ENCODE data around the gene COLEC12.

The COLEC12 gene

DNA sequence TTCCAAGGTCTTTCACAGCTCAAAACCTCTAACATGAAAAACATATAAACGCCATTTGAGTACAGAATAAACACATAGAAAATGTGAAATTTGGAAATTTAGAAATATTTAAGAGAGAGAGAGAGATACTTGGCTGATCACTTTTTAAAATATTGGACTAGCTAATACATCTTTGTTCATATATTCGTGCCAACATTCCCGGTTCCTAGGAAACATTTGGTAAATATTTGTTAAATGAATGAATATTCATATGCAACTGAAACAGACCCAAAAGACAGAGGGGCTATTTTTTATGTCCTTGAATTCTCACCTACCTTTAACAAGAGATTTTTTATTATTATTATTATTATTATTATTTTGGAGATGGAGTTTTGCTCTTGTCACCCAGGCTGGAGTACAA is 8.3 kb upstream of the COLEC12 start:
- intact Hi-C loops (cut with DNase I) = no loop called here

DNA sequence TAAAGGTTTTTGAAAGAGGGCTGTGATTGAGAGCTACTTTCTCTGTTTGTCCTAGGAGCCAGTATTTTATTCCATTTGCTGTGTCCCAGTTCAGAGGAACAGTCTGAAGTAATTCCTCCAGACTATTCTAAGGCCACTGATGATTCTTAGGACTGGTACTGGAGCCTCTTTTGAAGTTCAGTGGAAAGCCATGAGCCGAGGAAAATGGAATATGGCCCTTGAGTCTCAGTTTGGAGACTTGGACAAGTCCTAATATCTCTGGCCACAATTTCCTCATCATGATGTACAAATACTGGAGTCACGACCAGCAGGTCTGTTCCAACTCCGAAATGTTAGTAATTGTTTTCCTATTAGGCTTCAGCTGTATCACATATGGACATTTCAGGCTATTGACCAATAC is 7.1 kb upstream of the COLEC12 start:
- intact Hi-C loops (cut with DNase I) = no loop called here
- DNase-seq = no peak

More for the DNA sequence above, 8.3 kb upstream of the COLEC12 start:
- DNase-seq = no peak

DNA sequence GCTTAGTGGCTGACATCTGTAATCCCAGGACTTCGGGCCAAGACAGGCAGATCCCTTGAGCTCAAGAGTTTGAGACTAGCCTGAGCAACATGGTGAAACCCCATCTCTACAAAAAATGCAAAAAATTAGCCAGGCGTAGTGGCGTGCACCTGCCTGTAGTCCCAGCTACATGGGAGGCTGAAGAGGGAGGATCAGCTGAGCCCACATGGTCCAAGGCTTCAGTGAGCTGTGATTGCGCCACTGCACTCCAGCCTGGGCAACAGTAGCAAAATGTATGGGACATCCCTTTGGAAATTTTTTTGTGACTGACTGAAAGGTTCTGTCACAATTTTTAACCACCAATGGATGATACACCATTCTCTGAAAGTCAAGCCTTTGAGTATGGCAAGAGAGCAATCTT is 6.3 kb upstream of the COLEC12 start:
- no peak for DNase-seq
- intact Hi-C loops (cut with DNase I) = no loop called here

DNA sequence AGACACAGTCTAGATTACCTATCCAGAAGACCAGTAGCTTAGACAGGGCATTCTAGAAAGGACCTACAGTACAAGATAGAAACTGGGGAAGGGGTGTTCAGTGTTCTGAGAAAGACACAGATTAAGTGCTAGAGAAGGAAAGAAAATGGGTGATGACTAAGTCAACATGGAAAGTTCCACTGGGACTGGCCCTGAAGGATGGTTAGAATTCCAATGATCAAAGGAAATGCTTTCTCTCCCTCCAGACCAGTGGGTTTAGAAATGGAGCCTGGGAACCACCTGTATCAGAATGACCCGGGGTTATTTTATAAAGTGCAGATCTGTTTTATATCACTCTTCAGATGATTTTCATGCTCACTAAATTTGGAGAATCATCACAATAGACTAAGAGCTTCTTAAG is 5.8 kb upstream of the COLEC12 start:
- intact Hi-C loops (cut with DNase I) = no loop called here
- no peak for DNase-seq

DNA sequence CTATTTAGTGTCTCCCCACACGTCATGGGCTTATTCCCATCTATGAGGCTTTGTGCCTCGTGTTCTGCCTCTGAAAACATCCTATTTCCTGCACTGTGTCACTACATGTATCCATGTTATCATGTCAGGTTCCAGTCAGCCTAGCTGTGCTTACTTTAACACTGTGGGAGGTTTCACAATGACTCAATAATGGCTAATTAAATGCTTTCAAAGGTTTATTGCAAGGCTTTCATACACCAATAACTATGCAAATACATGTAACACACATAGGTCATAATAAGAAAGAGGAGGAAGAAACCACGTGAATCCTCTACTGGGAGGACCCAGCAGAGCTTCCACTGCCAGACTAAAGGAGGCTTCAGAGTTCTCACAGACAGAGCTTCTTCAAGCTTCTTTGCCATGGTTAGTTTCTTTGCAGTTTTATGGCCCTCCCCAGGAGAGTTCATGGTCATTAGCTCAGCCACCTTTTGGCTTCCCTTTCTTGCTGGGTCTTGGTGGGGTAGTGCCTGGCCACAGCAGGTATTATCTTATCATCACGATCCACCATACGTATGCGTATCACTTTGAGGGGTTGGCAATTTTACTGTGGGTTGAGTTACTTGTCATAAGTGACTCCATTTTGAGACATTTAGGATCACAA is 5.1 kb upstream of the COLEC12 start:
- no peak for DNase-seq
- intact Hi-C loops (cut with DNase I) = no loop called here

DNA sequence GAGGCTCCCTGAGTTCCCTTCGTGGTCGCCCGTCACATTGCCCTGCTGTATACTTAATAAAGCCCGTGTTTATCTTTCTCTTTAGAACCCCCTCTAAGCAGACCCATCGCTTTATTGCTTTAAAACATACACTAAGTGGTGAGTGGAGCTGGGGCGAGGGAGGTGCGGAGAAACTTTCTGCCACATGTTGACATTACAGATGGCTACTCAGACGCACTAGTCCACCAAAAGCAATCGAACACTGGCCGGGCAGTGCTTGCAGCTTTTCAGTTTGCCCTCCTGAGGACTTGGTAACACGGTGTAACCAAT is 859 bp upstream of the COLEC12 start:
- no peak for DNase-seq
- intact Hi-C loops (cut with DNase I) = no loop called here

DNA sequence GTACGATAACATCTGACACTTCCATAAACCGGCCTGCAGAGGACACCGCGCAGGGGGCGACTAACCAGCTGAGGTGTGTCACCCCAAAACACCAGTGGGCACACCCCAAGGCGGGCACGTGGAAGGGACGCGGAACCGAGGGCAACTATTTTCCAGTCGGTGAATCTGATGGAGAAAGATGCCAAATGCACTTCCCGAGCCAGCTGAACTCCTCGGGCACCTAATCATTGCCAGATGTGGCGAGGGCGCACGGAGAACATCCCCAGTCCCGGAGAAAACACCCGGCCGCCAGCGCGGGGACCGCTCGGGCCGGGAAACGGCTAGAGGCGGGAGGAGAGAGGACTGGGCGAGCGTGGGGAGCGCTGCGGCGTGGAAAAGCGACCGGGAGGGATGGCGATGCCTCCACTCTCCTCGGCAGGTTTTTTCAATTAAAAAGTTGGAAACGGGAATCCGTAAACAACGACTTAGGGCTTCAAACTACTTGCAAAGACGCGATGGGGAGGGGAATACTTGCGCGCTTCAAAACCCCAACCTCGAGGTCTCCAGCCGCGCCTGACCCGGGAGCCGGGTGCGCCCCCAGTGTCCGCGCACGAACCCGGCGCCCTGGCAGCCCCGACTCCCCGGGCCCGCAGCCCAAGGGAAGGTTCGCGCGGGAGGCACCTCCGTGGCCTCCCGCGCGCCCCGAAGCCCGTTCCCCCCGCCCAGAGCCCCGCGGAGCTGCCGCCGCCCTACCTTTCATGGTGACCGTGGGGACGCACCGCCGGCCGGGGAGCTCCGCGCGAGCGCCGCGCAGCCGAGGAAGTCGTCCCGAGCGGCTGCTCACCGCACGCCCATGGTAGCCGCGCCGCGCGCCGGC is 497 bp downstream of the COLEC12 start:
- DNase-seq = peak in 14 of 42 donors; percentile 4 to 51 (median 26)
- intact Hi-C loops (cut with DNase I) = no loop called here

DNA sequence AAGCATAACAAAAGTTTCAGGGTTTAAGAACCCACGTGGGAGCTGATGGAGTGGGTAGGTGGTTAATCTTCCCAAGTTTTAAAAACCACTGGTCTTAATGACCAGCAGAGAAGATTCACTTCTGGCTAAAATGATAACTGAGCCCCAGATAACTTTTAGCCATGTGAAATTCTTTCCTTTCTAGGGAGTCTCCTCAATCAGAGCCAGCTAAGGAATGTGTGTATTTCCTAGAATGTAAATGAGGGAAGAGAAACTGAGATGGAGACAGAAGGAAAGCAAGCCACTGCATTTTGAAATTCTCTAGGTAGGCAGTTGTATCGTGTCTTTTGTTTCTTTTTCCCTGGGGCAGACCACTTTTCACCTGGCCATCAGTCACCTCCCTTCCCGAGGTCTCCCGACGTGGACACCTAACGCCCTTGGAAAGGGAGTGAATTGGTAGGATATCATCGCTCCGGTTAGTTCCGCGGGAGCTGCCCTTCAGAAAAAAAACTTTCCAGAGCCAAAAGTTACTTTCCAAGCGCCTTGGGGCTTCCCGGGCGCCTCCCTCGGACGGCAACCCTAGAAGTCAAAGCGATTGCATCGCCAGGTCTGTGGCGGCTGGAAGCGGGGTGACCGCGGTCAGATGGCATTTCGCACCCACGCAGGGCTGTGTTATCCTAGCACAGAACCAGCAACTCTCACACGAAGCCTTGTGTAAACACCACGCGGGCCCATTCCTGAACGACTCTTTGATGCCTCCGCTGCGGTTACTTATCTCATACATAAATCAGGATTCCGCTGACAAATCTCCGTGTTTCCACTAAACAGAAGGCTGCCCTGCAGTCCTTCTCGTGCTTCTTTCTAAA is 1.3 kb downstream of the COLEC12 start:
- DNase-seq = peak in 2 of 42 donors; percentile 23 to 28
- intact Hi-C loops (cut with DNase I) = no loop called here

DNA sequence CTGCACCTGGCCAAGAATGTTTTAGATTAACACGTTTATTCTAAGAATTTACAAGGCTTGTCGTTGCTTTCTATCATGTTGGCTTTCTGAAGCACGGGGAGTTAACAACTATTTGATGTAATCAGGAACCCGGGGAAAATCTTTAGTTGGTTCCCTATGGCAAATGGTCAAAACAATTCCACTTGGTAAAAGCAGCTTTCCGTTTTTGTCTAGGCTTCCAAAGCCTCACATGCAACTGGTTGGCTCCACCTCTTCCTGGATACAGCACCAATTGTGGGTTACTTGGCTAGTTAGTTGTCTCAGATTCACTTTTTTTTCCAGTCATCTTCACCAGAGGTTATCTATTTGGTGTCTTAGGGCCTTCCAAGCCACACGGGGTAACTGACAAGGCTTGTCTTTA is 2.8 kb downstream of the COLEC12 start:
- intact Hi-C loops (cut with DNase I) = no loop called here
- no peak for DNase-seq

DNA sequence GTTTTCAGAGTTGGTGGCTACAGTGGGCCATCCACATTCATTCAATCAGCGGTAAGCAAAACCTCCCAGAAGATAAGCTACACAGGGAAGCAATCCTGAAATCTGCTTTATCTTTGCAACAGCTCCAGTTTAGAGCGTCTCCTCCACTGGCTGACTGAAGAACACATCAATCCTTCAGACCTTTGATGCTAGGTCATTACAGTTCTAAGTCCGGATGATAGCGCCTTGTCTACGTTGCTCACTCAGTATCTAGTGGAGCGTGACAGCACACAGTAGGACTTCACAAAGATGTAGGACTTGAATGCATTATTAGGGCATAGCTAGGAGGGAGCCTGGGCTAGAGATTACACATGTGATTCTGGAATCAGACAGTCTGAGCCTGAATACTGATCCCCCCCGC is 5.0 kb downstream of the COLEC12 start:
- intact Hi-C loops (cut with DNase I) = no loop called here
- no peak for DNase-seq

DNA sequence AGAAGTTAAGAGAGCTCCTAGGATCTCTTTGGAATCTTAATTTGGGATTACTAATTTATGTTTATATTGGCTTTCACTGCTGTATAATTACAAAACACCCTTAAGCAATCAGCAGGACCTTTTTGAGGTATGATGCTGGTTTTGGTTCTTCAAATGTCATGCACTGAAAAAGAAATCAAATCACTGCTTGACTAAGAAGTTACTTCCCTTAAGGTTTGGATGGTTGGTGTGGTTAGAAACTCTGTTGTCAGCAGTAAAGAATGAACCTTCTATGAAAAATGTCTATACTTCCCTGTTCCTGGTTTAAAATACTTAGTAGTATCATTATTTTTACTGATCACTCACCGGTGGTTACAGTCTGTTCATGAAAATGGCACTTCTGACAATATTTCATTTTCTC is 5.5 kb downstream of the COLEC12 start:
- intact Hi-C loops (cut with DNase I) = no loop called here
- DNase-seq = no peak

DNA sequence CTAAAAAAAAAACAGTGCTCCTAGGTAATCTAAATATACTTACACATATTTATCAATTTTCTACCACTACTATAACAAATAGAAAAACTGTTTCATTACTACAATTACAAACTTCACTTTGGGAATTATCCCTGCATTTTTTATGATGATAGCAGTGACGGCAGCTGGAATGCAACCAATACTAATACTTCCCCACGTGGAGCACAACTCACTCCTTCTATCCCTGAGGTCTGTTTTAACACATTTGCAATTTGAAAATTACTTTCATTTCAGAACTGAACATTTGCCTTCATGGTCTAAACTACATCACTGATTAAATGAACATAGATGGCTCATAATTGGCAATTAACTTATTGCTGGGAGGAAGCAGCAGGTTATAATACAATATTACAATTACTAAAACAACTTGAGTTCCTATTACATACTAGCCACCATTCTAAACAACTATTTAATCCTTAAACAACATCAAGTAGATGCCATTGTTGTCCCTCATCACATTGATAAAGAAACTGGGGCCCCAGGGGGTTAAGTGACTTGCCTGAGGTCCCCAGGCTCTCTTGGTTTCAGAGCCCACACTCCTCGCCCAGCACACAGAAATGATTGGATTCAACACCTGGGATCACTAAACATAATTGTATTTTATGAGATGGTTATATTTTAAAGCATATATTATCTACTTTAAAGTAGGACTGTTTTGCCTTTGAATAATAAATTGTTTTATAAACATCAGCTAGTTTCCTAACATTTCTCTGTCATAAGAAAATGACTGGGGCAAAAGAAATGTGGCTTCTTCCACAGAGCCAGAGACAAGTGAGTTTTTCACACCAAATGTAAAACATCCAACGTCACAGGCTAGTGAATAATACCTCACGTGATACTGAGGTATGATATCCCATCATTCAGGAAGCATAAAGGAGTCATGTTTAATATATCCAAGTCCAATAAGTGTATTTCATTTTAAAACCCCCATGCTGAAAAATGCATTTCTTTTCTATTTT is 6.2 kb downstream of the COLEC12 start:
- DNase-seq = no peak
- intact Hi-C loops (cut with DNase I) = no loop called here

DNA sequence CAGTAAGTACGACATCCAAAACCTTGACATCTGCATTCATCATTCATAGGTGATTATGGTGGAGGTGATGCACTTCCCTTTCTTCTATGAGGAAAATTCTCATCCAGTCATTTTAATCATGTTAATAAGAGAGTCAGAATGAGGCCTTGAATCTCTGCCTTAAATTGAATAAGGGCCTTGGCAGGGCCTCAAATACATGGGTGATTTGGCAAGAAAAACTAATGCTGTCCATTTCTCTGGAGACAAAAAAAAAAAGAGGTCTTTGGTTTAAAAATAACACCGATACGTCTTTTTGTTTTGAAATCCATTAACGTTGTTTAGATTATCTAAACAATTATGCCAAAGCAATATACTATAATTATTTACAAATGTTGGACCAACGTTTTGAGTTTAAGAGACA is 8.1 kb downstream of the COLEC12 start:
- no peak for DNase-seq
- intact Hi-C loops (cut with DNase I) = no loop called here

DNA sequence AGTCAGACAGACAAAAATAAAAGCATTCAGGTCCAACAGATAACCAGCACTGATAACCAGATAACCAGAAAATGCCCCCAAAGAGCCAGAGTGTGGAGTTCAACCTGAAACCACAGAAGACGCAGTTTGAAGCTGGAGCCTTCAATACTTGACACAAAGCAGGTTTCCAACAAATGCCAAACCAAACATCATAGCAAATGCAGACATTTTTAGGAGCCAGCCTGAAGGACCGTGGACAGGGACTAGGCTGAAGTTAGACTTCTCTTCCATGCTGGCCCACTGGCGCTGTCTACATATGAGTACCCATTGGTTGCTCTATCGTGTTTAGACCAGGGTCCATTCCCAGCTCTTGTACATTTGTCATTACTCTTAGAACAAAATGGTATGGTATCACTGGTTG is 9.9 kb downstream of the COLEC12 start:
- no peak for DNase-seq
- intact Hi-C loops (cut with DNase I) = no loop called here

DNA sequence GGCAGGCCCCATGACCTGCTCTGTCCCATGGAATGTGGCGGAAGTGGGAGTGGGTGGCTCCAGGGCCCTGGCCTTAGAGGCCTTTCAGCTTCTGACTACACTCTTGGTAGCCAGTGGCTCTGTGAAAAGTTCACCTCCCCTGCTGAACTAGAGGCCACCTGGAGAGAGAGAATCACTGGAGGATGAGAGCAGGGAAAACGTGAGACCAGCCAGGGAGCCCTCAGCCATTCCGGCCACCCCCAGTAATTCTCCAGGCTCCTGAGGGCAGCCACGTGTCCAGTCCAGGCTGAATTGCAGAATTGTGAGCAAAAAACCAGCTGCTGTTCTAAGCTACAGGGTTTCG is 10.5 kb downstream of the COLEC12 start:
- DNase-seq = no peak
- intact Hi-C loops (cut with DNase I) = no loop called here

DNA sequence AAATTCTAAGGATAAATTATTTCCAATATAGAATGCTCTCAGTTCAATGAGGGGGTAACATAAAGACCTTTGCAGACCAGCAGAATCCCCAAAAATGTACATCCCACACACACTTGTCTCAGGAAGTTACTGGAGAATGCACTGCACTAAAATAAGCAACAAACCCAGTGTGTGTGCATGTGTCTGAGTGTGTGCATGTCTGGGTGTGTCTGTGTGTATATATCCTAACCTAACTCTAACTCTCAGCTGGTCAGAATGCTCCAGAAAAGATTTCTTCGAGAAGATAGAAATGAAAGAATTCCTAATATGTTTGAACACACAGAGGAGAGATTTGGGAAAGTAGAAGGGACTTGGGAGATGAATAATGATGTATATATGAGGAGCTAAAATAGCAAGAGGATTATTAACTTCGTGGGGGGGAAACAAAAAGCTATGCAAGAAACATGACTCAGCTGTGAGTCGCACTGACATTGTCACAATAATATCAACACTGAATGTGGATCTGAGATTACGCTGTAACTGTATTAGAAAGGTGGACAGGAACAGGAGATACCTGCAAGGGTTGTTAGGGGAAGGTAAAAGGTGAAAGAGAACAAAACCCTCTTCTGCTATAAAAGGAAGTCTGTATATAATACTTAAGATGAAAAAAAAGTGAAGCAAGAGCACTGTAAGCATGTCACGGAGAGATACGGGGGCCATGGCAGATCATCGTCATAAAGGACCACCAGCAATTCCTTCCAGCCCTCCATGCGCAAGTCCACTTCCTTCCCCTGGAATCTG is 11.1 kb downstream of the COLEC12 start:
- DNase-seq = no peak
- intact Hi-C loops (cut with DNase I) = no loop called here

DNA sequence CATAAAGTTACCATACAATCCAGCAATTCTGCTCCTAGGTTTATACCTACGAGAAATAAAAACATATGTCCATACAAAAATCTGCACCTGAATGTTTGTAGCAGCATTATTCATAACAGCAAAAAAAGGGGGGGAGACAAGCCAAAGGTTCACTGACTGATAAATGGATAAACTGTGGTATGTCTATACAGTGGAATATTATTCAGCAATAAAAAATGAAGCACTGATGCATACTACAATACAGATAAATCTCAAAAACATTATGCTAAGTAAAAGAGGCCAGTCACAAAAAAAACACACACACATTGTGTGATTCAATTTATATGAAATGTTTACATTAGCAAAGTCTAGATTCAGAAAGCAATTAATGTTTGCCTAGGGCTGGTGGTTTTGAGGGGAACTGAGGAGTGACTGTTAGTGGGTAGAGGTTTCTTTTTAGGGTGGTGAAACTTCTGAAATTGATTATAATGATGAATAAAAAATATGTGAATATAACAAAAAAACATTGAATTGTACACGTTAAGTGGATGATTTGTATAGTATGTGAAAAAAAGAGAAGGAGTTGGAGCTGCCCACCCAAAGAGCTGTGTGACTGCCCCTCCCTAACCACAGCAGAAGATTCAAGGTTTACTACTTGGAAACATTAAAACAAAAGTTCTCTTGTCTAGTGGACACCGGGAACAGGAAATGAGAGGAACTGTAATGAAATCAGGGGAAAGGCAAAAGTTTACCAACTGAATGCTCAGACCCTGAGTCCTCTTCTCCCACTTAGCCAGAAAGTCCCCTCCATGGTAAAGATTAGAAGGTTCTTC is 13.4 kb downstream of the COLEC12 start:
- DNase-seq = no peak
- intact Hi-C loops (cut with DNase I) = no loop called here

All from head of caudate nucleus (tissue), 42 donors.